Stimulated activated naive B cell treated with anti-CD40 and anti-IgM and Interleukin-4, amounts not matched to agents 10 μg/mL and 1 μg/mL and 100 μg/mL, for 72 hours (primary cell): Measurements from ENCODE around the gene SSH2.

Source experiments
- ATAC-seq, 2 donors: fragments of 150-1000 bp; cut with Tn5 transposase; replicated peaks; 2 replicates each; pipeline ENCODE4 v1.10.0; 2021; ENCODE audit warnings: moderate library complexity in 1 of 2
- DNase-seq: peaks from one replicate; pipeline ENCODE4 v3.0.0; 2021
- H3K27ac Mint-ChIP-seq: one replicate; pipeline ENCODE4 v1.8.0; 2022; ENCODE audit warnings: mild to moderate bottlenecking, mixed read lengths
- H3K27me3 Mint-ChIP-seq, 2 donors: one replicate each; pipeline ENCODE4 v1.8.0; 2022; ENCODE audit warnings: mixed read lengths in 2 of 2
- H3K36me3 Mint-ChIP-seq, 2 donors: one replicate each; pipeline ENCODE4 v1.8.0; 2022; ENCODE audit warnings: mixed read lengths in 2 of 2, mild to moderate bottlenecking in 1 of 2
- H3K4me1 Mint-ChIP-seq, 2 donors: one replicate each; pipeline ENCODE4 v1.8.0; 2022; ENCODE audit warnings: mixed read lengths in 2 of 2, mild to moderate bottlenecking in 1 of 2
- H3K4me3 Mint-ChIP-seq, 2 donors: one replicate each; pipeline ENCODE4 v1.8.0; 2022; ENCODE audit warnings: mild to moderate bottlenecking in 2 of 2, mixed read lengths in 2 of 2, moderate library complexity in 1 of 2
- H3K9me3 Mint-ChIP-seq, 2 donors: one replicate each; pipeline ENCODE4 v1.8.0; 2022; ENCODE audit warnings: mixed read lengths in 2 of 2, mild to moderate bottlenecking in 1 of 2

The SSH2 gene

GRCh38 chr17:29617481-29618271, 312.4 kb downstream of the SSH2 start:
- Mint-ChIP-seq H3K27ac (peak overlapping the region; percentile 56), H3K9me3 (no peaks in the 10 kb centered on the region), H3K4me1 (peaks cover 47 to 85% of the 10 kb centered on the region in 2 donors), H3K36me3 (peaks cover 0 to 3% of the 10 kb centered on the region in 2 donors), H3K27me3 (peaks cover 17 to 32% of the 10 kb centered on the region in 2 donors), H3K4me3 (peak overlapping the region; percentile 85 to 87)
- peak; percentile 32 to 38 for ATAC-seq
- peak; percentile 68 for DNase-seq

- peak overlapping the region; percentile 85 to 87 for H3K4me3 Mint-ChIP-seq
- peaks cover 17 to 32% of the 10 kb centered on the region in 2 donors for H3K27me3 Mint-ChIP-seq
- ATAC-seq: peak; percentile 73 to 78
- no peaks in the 10 kb centered on the region for H3K9me3 Mint-ChIP-seq
- peak; percentile 82 for DNase-seq
- peak overlapping the region; percentile 56 for H3K27ac Mint-ChIP-seq
- H3K4me1 Mint-ChIP-seq: peaks cover 44 to 81% of the 10 kb centered on the region in 2 donors
- peaks cover 0 to 3% of the 10 kb centered on the region in 2 donors for H3K36me3 Mint-ChIP-seq
Measured at GRCh38 chr17:29617125-29617480, 312.9 kb downstream of the SSH2 start.

- Mint-ChIP-seq H3K4me3 (peak overlapping the region; percentile 85 to 87), H3K36me3 (peaks cover 0 to 3% of the 10 kb centered on the region in 2 donors)
- ATAC-seq: no peak
Measured at GRCh38 chr17:29616300-29617048, 313.6 kb downstream of the SSH2 start.

GRCh38 chr17:29615492-29616299, 314.3 kb downstream of the SSH2 start:
- peak; percentile 67 to 69 for ATAC-seq
- Mint-ChIP-seq H3K36me3 (peaks cover 0 to 3% of the 10 kb centered on the region in 2 donors), H3K9me3 (no peaks in the 10 kb centered on the region), H3K27ac (peak overlapping the region; percentile 62), H3K27me3 (peaks cover 17 to 32% of the 10 kb centered on the region in 2 donors), H3K4me3 (peak overlapping the region; percentile 85 to 87), H3K4me1 (peaks cover 37 to 67% of the 10 kb centered on the region in 2 donors)
- peak; percentile 68 for DNase-seq

More at GRCh38 chr17:29616300-29617048, 313.6 kb downstream of the SSH2 start:
- no peak for DNase-seq
- Mint-ChIP-seq H3K9me3 (no peaks in the 10 kb centered on the region), H3K27ac (no peak overlapping the region), H3K27me3 (peaks cover 17 to 32% of the 10 kb centered on the region in 2 donors), H3K4me1 (peaks cover 41 to 74% of the 10 kb centered on the region in 2 donors)

GRCh38 chr17:29615048-29615385, 315.0 kb downstream of the SSH2 start:
- peaks cover 2 to 3% of the 10 kb centered on the region in 2 donors for H3K36me3 Mint-ChIP-seq
- H3K27ac Mint-ChIP-seq: peak overlapping the region; percentile 3
- peaks cover 34 to 64% of the 10 kb centered on the region in 2 donors for H3K4me1 Mint-ChIP-seq
- ATAC-seq: peak; percentile 17 to 21
- H3K27me3 Mint-ChIP-seq: peaks cover 17 to 32% of the 10 kb centered on the region in 2 donors
- peak overlapping the region; percentile 85 to 87 for H3K4me3 Mint-ChIP-seq
- DNase-seq: no peak
- H3K9me3 Mint-ChIP-seq: no peaks in the 10 kb centered on the region

- Mint-ChIP-seq H3K4me1 (peaks cover 34 to 60% of the 10 kb centered on the region in 2 donors), H3K36me3 (peaks cover 2 to 3% of the 10 kb centered on the region in 2 donors), H3K27me3 (peaks cover 17 to 32% of the 10 kb centered on the region in 2 donors), H3K9me3 (no peaks in the 10 kb centered on the region), H3K4me3 (peak overlapping the region; percentile 85 to 87), H3K27ac (peak overlapping the region; percentile 3)
- no peak for ATAC-seq
- DNase-seq: no peak
Measured at GRCh38 chr17:29614349-29615047, 315.5 kb downstream of the SSH2 start.

- no peak for ATAC-seq
- DNase-seq: no peak
- peaks cover 2 to 3% of the 10 kb centered on the region in 2 donors for H3K36me3 Mint-ChIP-seq
- peak overlapping the region; percentile 67 to 75 for H3K4me3 Mint-ChIP-seq
- peaks cover 17 to 32% of the 10 kb centered on the region in 2 donors for H3K27me3 Mint-ChIP-seq
- peaks cover 34 to 53% of the 10 kb centered on the region in 2 donors for H3K4me1 Mint-ChIP-seq
- no peaks in the 10 kb centered on the region for H3K9me3 Mint-ChIP-seq
- peak overlapping the region; percentile 71 for H3K27ac Mint-ChIP-seq
Measured at GRCh38 chr17:29613856-29614255, 316.2 kb downstream of the SSH2 start.

GRCh38 chr17:29613352-29613837, 316.6 kb downstream of the SSH2 start:
- Mint-ChIP-seq H3K36me3 (peaks cover 2 to 3% of the 10 kb centered on the region in 2 donors), H3K27me3 (peaks cover 17 to 30% of the 10 kb centered on the region in 2 donors), H3K9me3 (no peaks in the 10 kb centered on the region), H3K4me1 (peaks cover 34 to 49% of the 10 kb centered on the region in 2 donors), H3K27ac (no peak overlapping the region), H3K4me3 (peak overlapping the region; percentile 67 to 75)
- ATAC-seq: peak; percentile 59 to 65
- peak; percentile 82 for DNase-seq

GRCh38 chr17:29612404-29613280, 317.4 kb downstream of the SSH2 start:
- peaks cover 17 to 27% of the 10 kb centered on the region in 2 donors for H3K27me3 Mint-ChIP-seq
- peaks cover 32 to 41% of the 10 kb centered on the region in 2 donors for H3K4me1 Mint-ChIP-seq
- H3K9me3 Mint-ChIP-seq: no peaks in the 10 kb centered on the region
- DNase-seq (no peak), ATAC-seq (no peak)
- H3K36me3 Mint-ChIP-seq: peaks cover 2 to 3% of the 10 kb centered on the region in 2 donors
- no peak overlapping the region for H3K27ac Mint-ChIP-seq
- peak overlapping the region; percentile 61 to 68 for H3K4me3 Mint-ChIP-seq

- no peak for DNase-seq
- Mint-ChIP-seq H3K36me3 (peaks cover 2 to 3% of the 10 kb centered on the region in 2 donors), H3K9me3 (no peaks in the 10 kb centered on the region), H3K27me3 (peaks cover 15 to 22% of the 10 kb centered on the region in 2 donors), H3K27ac (no peak overlapping the region), H3K4me3 (peak overlapping the region in 1 of 2 donors; percentile 19), H3K4me1 (peaks cover 28 to 35% of the 10 kb centered on the region in 2 donors)
- ATAC-seq: no peak
Measured at GRCh38 chr17:29612094-29612403, 318.0 kb downstream of the SSH2 start.

GRCh38 chr17:29611351-29612093, 318.5 kb downstream of the SSH2 start:
- Mint-ChIP-seq H3K27me3 (peaks cover 12 to 16% of the 10 kb centered on the region in 2 donors), H3K9me3 (no peaks in the 10 kb centered on the region)

GRCh38 chr17:29610395-29610794, 319.6 kb downstream of the SSH2 start:
- Mint-ChIP-seq H3K27ac (no peak overlapping the region), H3K27me3 (peaks cover 8 to 9% of the 10 kb centered on the region in 2 donors), H3K4me3 (no peak overlapping the region), H3K36me3 (peaks cover 2 to 3% of the 10 kb centered on the region in 2 donors), H3K9me3 (no peaks in the 10 kb centered on the region), H3K4me1 (peaks cover 14 to 19% of the 10 kb centered on the region in 2 donors)
- ATAC-seq: no peak
- no peak for DNase-seq

More at GRCh38 chr17:29611351-29612093, 318.5 kb downstream of the SSH2 start:
- peaks cover 2 to 3% of the 10 kb centered on the region in 2 donors for H3K36me3 Mint-ChIP-seq
- no peak for ATAC-seq
- no peak for DNase-seq
- no peak overlapping the region for H3K4me3 Mint-ChIP-seq
- no peak overlapping the region for H3K27ac Mint-ChIP-seq
- peaks cover 23 to 30% of the 10 kb centered on the region in 2 donors for H3K4me1 Mint-ChIP-seq
